Measurements from ENCODE around the gene HDAC11. TPM values are rescaled to one million over a fixed set of nuclear protein-coding genes. Genes with fewer than 3 reads are reported as not detected.

HDAC11 gene
- total and polyA plus RNA-seq, 10 of the 15 experiments (the other 5 are each of a cell fraction or from before 2014, with no cell fraction given) = 0.04 to 0.76 (median 0.22) TPM; not detected in 1

- TF ChIP-seq CUX1 (IDR thresholded peaks at IDR 0.05; ENCODE audit: insufficient replicate concordance, low read depth, low read length) (no peak), HDGF (IDR thresholded peaks at IDR 0.05) (no peak), NR2F1 (conservative IDR thresholded peaks at IDR 0.05) (no peak), BCL3 (IDR thresholded peaks at IDR 0.05; ENCODE audit: borderline replicate concordance, insufficient read depth, low read depth, low read length, poor library complexity, severe bottlenecking) (no peak), KAT2A (conservative IDR thresholded peaks at IDR 0.05; ENCODE audit: control insufficient read depth, low read depth, low read length) (no peak)
These were observed 59.6 kb downstream of the HDAC11 start (continued) for GRCh38 chr3:13539671-13540070.
